K562 (cell line): ENCODE data around the gene TMCC1. TPM values are rescaled to one million over a fixed set of nuclear protein-coding genes. Genes with fewer than 3 reads are reported as not detected.
A peak's percentile ranks its signal among the peaks of the same experiment; 100 is the strongest.

ENCODE experiments used
- ATAC-seq: fragments of 200-7000 bp; cut with Tn5 transposase; 3 replicates; pipeline ENCODE4 v1.9.1; 2020; ENCODE audit warnings: moderate library complexity
- BruUV-seq: library from RNA; stranded (reverse); fragments of 400-500 nt; replicated peaks from 2 replicates; lab custom pipeline; 2021; lab: Mats Ljungman, UMichigan
- CTCF ChIA-PET: fragments of 300-600 bp; formaldehyde crosslinking; extraction: SDS; loops from one replicate; lab custom pipeline; 2021; ENCODE audit warnings: low intra/inter-chr PET ratio; lab: Yijun Ruan, JAX
- POLR2A ChIA-PET: fragments of 300-600, 350-650 bp; sonication (Branson Sonifier 250); formaldehyde crosslinking; extraction: SDS; loops from one replicate; lab custom pipeline; 2021; ENCODE audit warnings: antibody characterized with exemption, inconsistent platforms; lab: Yijun Ruan, JAX
- DNase-seq, 4 experiments: peaks; one replicate each; pipeline versions ENCODE4 v3.0.0 to v3.0.0-alpha.2; 2011 to 2018; ENCODE audit warnings: low spot score in 3 of 4, mixed read lengths in 3 of 4; ENCODE audit errors: extremely low read depth in 1 of 4
- FAIRE-seq: peaks from 2 replicates; lab custom pipeline; 2011; peaks lifted over from hg19 to GRCh38; lab: Jason Lieb, UNC
- H2AFZ ChIP-seq: 2 replicates; pipeline ENCODE4 v1.6.0; 2011; ENCODE audit warnings: low read depth, low read length, control low read depth, inconsistent platforms
- H3K27ac ChIP-seq: fragments of 200-600 bp; 3 replicates; pipeline ENCODE4 v1.8.0; 2011; ENCODE audit warnings: low read depth, mild to moderate bottlenecking, control low read depth, inconsistent platforms, low read length, moderate library complexity, mixed read lengths; ENCODE audit errors: extremely low read depth
- H3K27me3 ChIP-seq, 2 experiments: fragments of 300-600 bp in 1 of 2; 2 replicates in 1 of 2; 3 replicates in 1 of 2; pipeline versions ENCODE4 v1.6.0 to v1.8.0; 2011; ENCODE audit warnings: inconsistent platforms in 2 of 2, low read length in 2 of 2, mild to moderate bottlenecking in 1 of 2, mixed read lengths in 1 of 2, moderate library complexity in 1 of 2; ENCODE audit not compliant: control insufficient read depth in 2 of 2, insufficient read depth in 2 of 2
- H3K36me3 ChIP-seq: fragments of 300-600 bp; 3 replicates; pipeline ENCODE4 v1.8.0; 2011; ENCODE audit warnings: mild to moderate bottlenecking, low read length, inconsistent platforms; ENCODE audit not compliant: control insufficient read depth, insufficient read depth
- H3K4me1 ChIP-seq, 2 experiments: fragments of 200-600 bp in 1 of 2; replicated peaks in 1 of 2; 2 replicates in 1 of 2; 3 replicates in 1 of 2; pipeline versions ENCODE4 v1.5.1 to v1.8.0; 2011; ENCODE audit warnings: inconsistent platforms in 2 of 2, low read length in 2 of 2, mild to moderate bottlenecking in 1 of 2, mixed read lengths in 1 of 2, moderate library complexity in 1 of 2; ENCODE audit not compliant: control insufficient read depth in 2 of 2, insufficient read depth in 2 of 2
- H3K4me2 ChIP-seq: 2 replicates; pipeline ENCODE4 v1.6.1; 2011; ENCODE audit warnings: low read length, control low read depth, inconsistent platforms, mixed read lengths; ENCODE audit not compliant: insufficient read depth
- H3K4me3 ChIP-seq: fragments of 200-600 bp; sonication (generic), shearing (Covaris generic); 2 replicates; pipeline ENCODE4 v1.5.1; 2016; ENCODE audit warnings: control low read depth, inconsistent platforms
- H3K79me2 ChIP-seq: fragments of 200-600 bp; 3 replicates; pipeline ENCODE4 v1.8.0; 2011; ENCODE audit warnings: low read length, inconsistent platforms; ENCODE audit not compliant: control insufficient read depth, insufficient read depth
- H3K9ac ChIP-seq, 2 experiments: 2 replicates each; pipeline versions ENCODE4 v1.6.0 to v1.6.1; 2011; ENCODE audit warnings: low read depth in 2 of 2, low read length in 2 of 2, control low read depth in 1 of 2, inconsistent platforms in 1 of 2, mild to moderate bottlenecking in 1 of 2, mixed read lengths in 1 of 2; ENCODE audit not compliant: insufficient read depth in 1 of 2
- H3K9me1 ChIP-seq: one replicate; pipeline ENCODE4 v1.6.0; 2011; ENCODE audit warnings: inconsistent platforms, mild to moderate bottlenecking, low read length, moderate library complexity; ENCODE audit not compliant: control insufficient read depth, insufficient read depth
- H3K9me3 ChIP-seq: replicated peaks from 2 replicates; pipeline ENCODE4 v1.5.1; 2011; ENCODE audit warnings: low read depth, low read length, inconsistent platforms; ENCODE audit not compliant: control insufficient read depth, insufficient read depth
- H4K20me1 ChIP-seq: replicated peaks from 2 replicates; pipeline ENCODE4 v1.6.1; 2011; ENCODE audit warnings: low read length, inconsistent platforms, mixed read lengths; ENCODE audit not compliant: control insufficient read depth, insufficient read depth
- ATF7 ChIP-seq: fragments of 450-650 bp; IDR thresholded peaks from 2 replicates; pipeline ENCODE4 v1.7.1; 2014; ENCODE audit warnings: mild to moderate bottlenecking, moderate library complexity
- BMI1 ChIP-seq: fragments of 150-350 bp; IDR thresholded peaks from 2 replicates; pipeline ENCODE4 v1.6.1; 2014; ENCODE audit warnings: low read length
- CBFA2T3 ChIP-seq: fragments of 450-650 bp; IDR thresholded peaks from 2 replicates; pipeline ENCODE4 v1.6.1; 2017
- E2F6 ChIP-seq, 2 experiments: IDR thresholded peaks; 2 replicates each; pipeline ENCODE4 v1.6.1; 2011; ENCODE audit warnings: borderline replicate concordance in 1 of 2, control low read depth in 1 of 2, low read depth in 1 of 2, low read length in 1 of 2, mild to moderate bottlenecking in 1 of 2, mixed read lengths in 1 of 2, moderate library complexity in 1 of 2; ENCODE audit not compliant: insufficient read depth in 1 of 2, insufficient read length in 1 of 2, poor library complexity in 1 of 2, severe bottlenecking in 1 of 2; ENCODE audit errors: extremely low read depth in 1 of 2
- GABPA ChIP-seq: fragments of 200-800 bp; sonication (Bioruptor generic); conservative IDR thresholded peaks from 2 replicates; pipeline ENCODE4 v1.6.1; 2016; ENCODE audit warnings: low read depth, missing genetic modification characterization, missing compliant biosample characterization
- KDM1A ChIP-seq, 2 experiments: fragments of 450-650 bp; IDR thresholded peaks; 2 replicates each; pipeline ENCODE4 v1.6.1; 2016; ENCODE audit warnings: mild to moderate bottlenecking in 2 of 2
- MCM2 ChIP-seq: fragments of 450-650 bp; IDR thresholded peaks from 2 replicates; pipeline ENCODE4 v1.6.1; 2017; ENCODE audit warnings: low read depth, mild to moderate bottlenecking
- MECOM ChIP-seq: fragments of 250-450 bp; sonication (Bioruptor Pico); IDR thresholded peaks from 2 replicates; pipeline ENCODE4 v1.8.0; 2022; ENCODE audit warnings: inconsistent platforms
- MTA2 ChIP-seq: fragments of 450-650 bp; IDR thresholded peaks from 2 replicates; pipeline ENCODE4 v1.6.1; 2016; ENCODE audit warnings: low read depth
- POLR2H ChIP-seq: IDR thresholded peaks from 2 replicates; pipeline ENCODE4 v1.6.1; 2016; ENCODE audit warnings: missing genetic modification characterization, low read depth, mild to moderate bottlenecking, control low read depth, missing compliant biosample characterization, moderate library complexity
- RBFOX2 ChIP-seq: fragments of 200-400 bp; formaldehyde crosslinking; IDR thresholded peaks from 2 replicates; pipeline ENCODE4 v1.6.1; 2017; ENCODE audit warnings: low read depth, mild to moderate bottlenecking, low read length, moderate library complexity
- RBM17 ChIP-seq: fragments of 200-400 bp; formaldehyde crosslinking; IDR thresholded peaks from 2 replicates; pipeline ENCODE4 v1.6.1; 2017; ENCODE audit warnings: low read depth, mild to moderate bottlenecking, low read length, borderline replicate concordance
- SIRT6 ChIP-seq: IDR thresholded peaks from one replicate; pipeline ENCODE4 v1.6.1; 2012; ENCODE audit warnings: low read depth, mild to moderate bottlenecking, control low read depth, inconsistent platforms, low read length, moderate library complexity
- SRSF3 ChIP-seq: fragments of 200-400 bp; formaldehyde crosslinking; IDR thresholded peaks from 2 replicates; pipeline ENCODE4 v1.6.1; 2016; ENCODE audit warnings: mild to moderate bottlenecking, low read length, moderate library complexity; ENCODE audit not compliant: insufficient read depth
- SRSF9 ChIP-seq: fragments of 200-400 bp; formaldehyde crosslinking; IDR thresholded peaks from 2 replicates; pipeline ENCODE4 v1.6.1; 2017; ENCODE audit warnings: low read depth, low read length, borderline replicate concordance
- USF1 ChIP-seq: sonication (generic); formaldehyde crosslinking; IDR thresholded peaks from 2 replicates; pipeline ENCODE4 v1.9.0; 2022; ENCODE audit warnings: mild to moderate bottlenecking, missing genetic modification reagents
- ZBTB33 ChIP-seq: sonication (generic); formaldehyde crosslinking; IDR thresholded peaks from 2 replicates; pipeline ENCODE4 v1.8.1; 2023; ENCODE audit warnings: mild to moderate bottlenecking, missing genetic modification reagents
- ZFP30 ChIP-seq: fragments of 250-450 bp; sonication (Bioruptor Pico); IDR thresholded peaks from 2 replicates; pipeline ENCODE4 v1.8.0; 2022; ENCODE audit warnings: moderate library complexity, mild to moderate bottlenecking, inconsistent platforms, borderline replicate concordance
- ZFX ChIP-seq: sonication (generic); formaldehyde crosslinking; IDR thresholded peaks from 2 replicates; pipeline ENCODE4 v1.8.0; 2022; ENCODE audit warnings: mild to moderate bottlenecking, missing genetic modification reagents, moderate library complexity
- WGBS: fragments of 100-300 bp; shearing (Covaris generic); methylation state at CpG from one replicate; pipeline ENCODE4 v1.1.6; 2016; ENCODE audit warnings: low coverage, mixed read lengths; ENCODE audit not compliant: insufficient coverage; ENCODE audit errors: missing lambda C conversion rate; 5-methylcytosine and 5-hydroxymethylcytosine counted together
- in situ Hi-C: fragments of 300-500 bp; cut with MboI; formaldehyde crosslinking; loops from 4 replicates; pipeline ENCODE4 v1.15.0; 2018; ENCODE audit warnings: inconsistent platforms, mixed read lengths
- intact Hi-C: fragments of 100-400 bp; cut with micrococcal nuclease; formaldehyde crosslinking; loops from 2 replicates; pipeline ENCODE4 v1.14.2; 2022
- polyA plus RNA-seq, 8 experiments: library from polyadenylated mRNA; depleted of rRNA in 4 of 8; stranded (reverse) in 5 of 8; unstranded in 3 of 8; fragments of >200 nt; fragmentation: Nextera tagmentation in 2 of 8; fragmentation: Illumina TruSeq in 1 of 8; extraction: Ambion mirVana in 2 of 8; extraction: Trizol in 1 of 8; gene quantifications; 2 replicates each; pipeline versions ENCODE4 v1.2.1 to v1.2.3, GENCODE V29; 2011 to 2014; ENCODE audit warnings: inconsistent platforms in 1 of 8, missing spikeins in 1 of 8
- total RNA-seq, 7 experiments: library from RNA; depleted of rRNA in 6 of 7; stranded (reverse); fragments of >200 nt in 6 of 7; fragmentation: Illumina TruSeq in 2 of 7; extraction: Trizol in 2 of 7; gene quantifications; 2 replicates each; pipeline versions ENCODE4 v1.2.1 to v1.2.3, GENCODE V29; 2011 to 2021; ENCODE audit warnings: low replicate concordance in 1 of 7

TMCC1 gene
- total and polyA plus RNA-seq, 9 of the 15 experiments (the other 6 are each of a cell fraction or from before 2014, with no cell fraction given), result 0.89 to 8.7 (median 4.0) TPM

GRCh38 chr3:129599607-129600006 is 293.9 kb downstream of the TMCC1 start (continued):
- TF ChIP-seq USF1 (CRISPR knock-in tag) (0 out of 2 replicates have a peak, but pooled peaks have one; percentile 22), POLR2H (tag) (no peak), GABPA (tag) (no peak), MCM2 (no peak), SRSF9 (no peak), BMI1 (no peak), ATF7 (peak; percentile 42; the same call in 1 of the 2 replicates), RBM17 (no peak), SRSF3 (no peak), SIRT6 (no peak), ZFP30 (CRISPR knock-in tag) (no peak), CBFA2T3 (peak; percentile 82)
- TF ChIP-seq, all 486 proteins: peak for 43

- Histone ChIP-seq H3K9me1 (no peaks in the 10 kb centered on the region), H3K36me3 (peaks cover 5% of the 10 kb centered on the region; the same call in 2 of the 3 replicates), H3K4me3 (no peak overlapping the region), H3K27me3 (no peaks in the 10 kb centered on the region), H3K4me1 (peaks cover 40 to 70% of the 10 kb centered on the region in 2 experiments), H2AFZ (no peak overlapping the region), H3K27ac (peak overlapping the region; percentile 30; the same call in 2 of the 3 replicates), H3K4me2 (0 out of 2 replicates have a peak overlapping the region, but pooled peaks have one; percentile 43), H3K9ac (peak overlapping the region in 1 of 2 experiments; percentile 83; a peak in 2 of 4 replicates), H4K20me1 (peaks cover 7% of the 10 kb centered on the region; the same call in 1 of the 2 replicates), H3K79me2 (peaks cover 81% of the 10 kb centered on the region), H3K9me3 (no peaks in the 10 kb centered on the region)
- in situ Hi-C loops, result no loop called here
- ChIA-PET POLR2A (interaction anchor here (0.8 to 1.2 kb wide), 2 partner anchors 8 to 16 kb away, joined by 3 read pairs; no protein-coding TSS in a partner anchor), CTCF (no interaction called here)
- DNase-seq, result no peak
- WGBS, result 80% methylated on average over 17 of the region's 19 CpGs
- no peak for FAIRE-seq
- intact Hi-C loops, result no loop called here
- ATAC-seq, result no peak
- no TSS peak for BruUV-seq
- no peak for TF ChIP-seq MECOM (CRISPR knock-in tag)
- no peak for TF ChIP-seq E2F6 (IDR thresholded peaks at IDR 0.05; ENCODE audit: borderline replicate concordance in 1 of 2, extremely low read depth in 1 of 2, insufficient read depth in 1 of 2, insufficient read length in 1 of 2, low read depth in 1 of 2, low read length in 1 of 2, poor library complexity in 1 of 2, severe bottlenecking in 1 of 2)
- TF ChIP-seq ZBTB33 (CRISPR knock-in tag), result peak; percentile 90
- TF ChIP-seq ZFX (CRISPR knock-in tag), result 0 out of 2 replicates have a peak, but pooled peaks have one; percentile 0
- TF ChIP-seq RBFOX2, result 0 out of 2 replicates have a peak, but pooled peaks have one; percentile 26
- TF ChIP-seq MTA2, result no peak
- 0 out of 4 replicates have a peak, but pooled peaks of 1 of the 2 experiments have one; percentile 17 for TF ChIP-seq KDM1A (IDR thresholded peaks at IDR 0.05)
Measured at GRCh38 chr3:129599073-129599472, 294.4 kb downstream of the TMCC1 start.
